Duodenal mucosa (tissue), 2 donors: ENCODE measurements around the gene ZNF316.

Experiments used
- H3K27ac ChIP-seq: one replicate; pipeline ENCODE4 v1.7.0; 2013; ENCODE audit warnings: low read depth, low read length
- H3K27me3 ChIP-seq, 2 donors: one replicate each; pipeline ENCODE4 v1.7.0; 2013; ENCODE audit warnings: low read length in 2 of 2, control low read depth in 1 of 2; ENCODE audit not compliant: insufficient read depth in 2 of 2, control insufficient read depth in 1 of 2
- H3K36me3 ChIP-seq, 2 donors: one replicate each; pipeline ENCODE4 v1.7.0; 2013; ENCODE audit warnings: low read length in 2 of 2, control low read depth in 1 of 2; ENCODE audit not compliant: insufficient read depth in 2 of 2, control insufficient read depth in 1 of 2
- H3K4me1 ChIP-seq, 2 donors: one replicate each; pipeline ENCODE4 v1.7.0; 2013; ENCODE audit warnings: low read length in 2 of 2, control low read depth in 1 of 2; ENCODE audit not compliant: insufficient read depth in 2 of 2, control insufficient read depth in 1 of 2
- H3K4me3 ChIP-seq, 2 donors: one replicate each; pipeline ENCODE4 v1.7.0; 2013; ENCODE audit warnings: low read length in 2 of 2, low read depth in 1 of 2
- H3K9ac ChIP-seq, 2 donors: one replicate each; pipeline ENCODE4 v1.7.0; 2013; ENCODE audit warnings: low read length in 2 of 2, low read depth in 1 of 2
- H3K9me3 ChIP-seq, 2 donors: one replicate each; pipeline ENCODE4 v1.7.0; 2013; ENCODE audit warnings: low read length in 2 of 2, control low read depth in 1 of 2; ENCODE audit not compliant: control insufficient read depth in 1 of 2

The ZNF316 gene

GRCh38 chr7:6637544-6638229, 569 bp downstream of the ZNF316 start:
- Histone ChIP-seq H3K4me1 (peaks cover 9 to 12% of the 10 kb centered on the region in 2 donors), H3K4me3 (peak overlapping the region; percentile 65 to 74), H3K27ac (no peak overlapping the region), H3K36me3 (peaks cover 10 to 24% of the 10 kb centered on the region in 2 donors), H3K27me3 (no peaks in the 10 kb centered on the region), H3K9me3 (no peaks in the 10 kb centered on the region), H3K9ac (peak overlapping the region; percentile 54 to 61)

GRCh38 chr7:6639032-6639431, 1.9 kb downstream of the ZNF316 start:
- Histone ChIP-seq H3K9me3 (no peaks in the 10 kb centered on the region), H3K4me1 (peaks cover 9 to 12% of the 10 kb centered on the region in 2 donors), H3K9ac (no peak overlapping the region), H3K27ac (no peak overlapping the region), H3K4me3 (no peak overlapping the region), H3K36me3 (peaks cover 16 to 37% of the 10 kb centered on the region in 2 donors), H3K27me3 (no peaks in the 10 kb centered on the region)

- Histone ChIP-seq H3K27me3 (no peaks in the 10 kb centered on the region), H3K4me1 (peaks cover 9 to 12% of the 10 kb centered on the region in 2 donors)
These were observed 2.5 kb downstream of the ZNF316 start for GRCh38 chr7:6639627-6640026.

GRCh38 chr7:6640246-6640721, 3.2 kb downstream of the ZNF316 start:
- H3K9ac ChIP-seq, result no peak overlapping the region
- peaks cover 21 to 49% of the 10 kb centered on the region in 2 donors for H3K36me3 ChIP-seq

More at GRCh38 chr7:6639627-6640026, 2.5 kb downstream of the ZNF316 start:
- no peak overlapping the region for H3K4me3 ChIP-seq
- no peak overlapping the region for H3K9ac ChIP-seq
- no peak overlapping the region for H3K27ac ChIP-seq
- no peaks in the 10 kb centered on the region for H3K9me3 ChIP-seq
- H3K36me3 ChIP-seq, result peaks cover 21 to 43% of the 10 kb centered on the region in 2 donors

DNA sequence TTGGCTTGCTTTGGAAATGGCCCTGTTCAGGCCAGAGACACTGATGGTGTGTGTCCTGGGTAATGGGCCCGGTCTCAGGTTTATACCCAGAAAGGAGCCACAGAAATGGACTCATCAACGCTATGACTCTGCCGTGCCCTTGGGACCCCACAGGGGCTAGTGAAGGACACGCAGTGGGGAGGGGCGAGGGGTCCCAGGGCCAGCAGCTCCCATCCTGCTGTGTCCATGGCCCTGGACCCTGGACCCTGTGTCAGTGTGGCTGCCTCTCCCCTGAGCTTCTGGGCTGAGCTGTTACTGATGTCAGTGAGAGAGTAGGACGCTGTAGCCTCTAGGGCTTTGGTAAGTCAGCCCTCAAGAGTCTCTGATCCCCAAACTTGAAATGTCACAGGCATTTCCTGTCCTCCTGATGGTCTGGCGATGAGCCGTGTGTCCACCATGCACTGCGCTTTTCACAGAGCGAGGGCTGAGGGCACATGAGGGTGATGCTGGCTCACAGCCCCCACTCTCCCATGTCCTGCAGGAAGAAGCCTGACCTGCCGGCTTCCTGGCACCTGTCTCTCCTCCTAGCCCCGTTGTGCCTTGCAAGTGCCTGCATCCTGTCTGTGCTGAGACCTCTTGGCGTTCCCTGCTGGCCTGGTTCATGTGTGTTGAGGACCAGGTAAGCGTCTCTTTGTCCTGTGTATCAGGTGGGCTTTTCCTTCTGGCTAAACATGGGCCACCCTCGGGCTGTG, 4.4 kb downstream of the ZNF316 start:
- H3K27ac ChIP-seq, result no peak overlapping the region
- peaks cover 21 to 55% of the 10 kb centered on the region in 2 donors for H3K36me3 ChIP-seq
- no peaks in the 10 kb centered on the region for H3K9me3 ChIP-seq
- H3K4me3 ChIP-seq, result no peak overlapping the region
- no peaks in the 10 kb centered on the region for H3K27me3 ChIP-seq
- H3K4me1 ChIP-seq, result peaks cover 9% of the 10 kb centered on the region in 2 donors
- H3K9ac ChIP-seq, result no peak overlapping the region

More at GRCh38 chr7:6640246-6640721, 3.2 kb downstream of the ZNF316 start:
- Histone ChIP-seq H3K4me3 (no peak overlapping the region), H3K27me3 (no peaks in the 10 kb centered on the region), H3K4me1 (peaks cover 9 to 12% of the 10 kb centered on the region in 2 donors), H3K27ac (no peak overlapping the region), H3K9me3 (no peaks in the 10 kb centered on the region)

- H3K36me3 ChIP-seq, result peaks cover 24 to 64% of the 10 kb centered on the region in 2 donors
- H3K27ac ChIP-seq, result no peak overlapping the region
- H3K27me3 ChIP-seq, result no peaks in the 10 kb centered on the region
These were observed 5.2 kb downstream of the ZNF316 start for GRCh38 chr7:6642239-6642839.

GRCh38 chr7:6642861-6643640, 5.9 kb downstream of the ZNF316 start:
- Histone ChIP-seq H3K27me3 (no peaks in the 10 kb centered on the region), H3K4me1 (peaks cover 7 to 8% of the 10 kb centered on the region in 2 donors), H3K27ac (no peak overlapping the region), H3K9me3 (no peaks in the 10 kb centered on the region), H3K9ac (no peak overlapping the region), H3K4me3 (no peak overlapping the region), H3K36me3 (peaks cover 26 to 67% of the 10 kb centered on the region in 2 donors)

More at GRCh38 chr7:6642239-6642839, 5.2 kb downstream of the ZNF316 start:
- Histone ChIP-seq H3K4me1 (peaks cover 7 to 9% of the 10 kb centered on the region in 2 donors), H3K9me3 (no peaks in the 10 kb centered on the region), H3K4me3 (no peak overlapping the region), H3K9ac (no peak overlapping the region)

DNA sequence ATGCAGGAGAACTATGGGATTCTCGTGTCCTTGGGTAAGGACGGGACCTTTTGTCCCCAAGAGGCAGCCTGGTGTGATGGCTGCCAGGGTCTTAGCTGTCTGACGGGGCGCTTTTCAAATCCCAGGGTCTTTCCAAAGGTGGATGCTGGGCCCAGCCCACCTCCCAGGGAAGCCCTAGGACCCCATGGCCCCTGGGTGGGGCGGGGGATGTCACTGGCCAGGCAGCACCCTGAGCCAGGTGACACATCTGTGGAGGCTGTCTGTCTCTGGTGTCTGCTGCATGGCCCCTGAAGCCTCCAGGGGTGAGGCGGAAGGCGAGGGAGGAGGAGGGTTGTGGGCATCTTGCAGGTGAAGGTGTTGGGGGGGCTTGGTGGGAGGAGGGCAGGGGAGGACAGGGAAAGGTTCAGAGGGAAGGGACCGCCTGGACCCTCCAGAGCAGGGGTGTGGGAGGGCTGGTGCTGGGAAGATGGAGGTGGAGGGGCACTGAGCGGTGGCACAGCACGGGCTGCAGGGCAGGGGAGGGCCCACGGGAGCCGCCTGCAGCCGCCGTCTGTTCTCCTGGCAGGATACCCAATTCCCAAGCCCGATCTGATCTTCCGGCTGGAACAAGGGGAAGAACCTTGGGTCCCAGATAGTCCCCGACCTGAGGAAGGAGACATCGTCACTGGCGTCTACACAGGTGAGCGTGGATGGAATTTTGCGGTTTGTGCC, 7.0 kb downstream of the ZNF316 start:
- no peak overlapping the region for H3K27ac ChIP-seq
- no peaks in the 10 kb centered on the region for H3K4me1 ChIP-seq
- no peak overlapping the region for H3K9ac ChIP-seq
- H3K36me3 ChIP-seq, result peaks cover 26 to 76% of the 10 kb centered on the region in 2 donors
- no peaks in the 10 kb centered on the region for H3K27me3 ChIP-seq
- no peaks in the 10 kb centered on the region for H3K9me3 ChIP-seq
- H3K4me3 ChIP-seq, result no peak overlapping the region

DNA sequence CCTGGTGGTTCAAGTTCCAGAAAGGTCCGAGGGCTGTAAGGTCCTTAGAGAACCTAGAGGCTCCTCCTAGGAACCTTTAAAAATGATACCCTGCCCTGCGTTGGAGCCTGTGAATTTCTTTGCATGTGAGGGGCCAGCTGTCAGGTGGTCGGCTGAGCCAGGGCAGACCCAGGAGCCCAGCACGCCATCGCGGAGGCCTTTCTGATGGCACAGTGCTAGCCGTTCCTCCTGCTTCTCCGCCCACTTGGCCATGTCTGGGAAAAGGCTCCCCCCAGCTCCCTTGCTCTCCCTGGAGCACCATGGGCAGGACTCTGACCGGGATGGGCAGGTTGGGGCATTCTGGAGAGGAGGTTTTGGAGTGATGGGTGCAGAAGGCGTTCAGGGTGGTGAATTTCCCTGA, 7.6 kb downstream of the ZNF316 start:
- H3K4me3 ChIP-seq, result no peak overlapping the region
- peaks cover 26 to 82% of the 10 kb centered on the region in 2 donors for H3K36me3 ChIP-seq
- no peaks in the 10 kb centered on the region for H3K4me1 ChIP-seq
- H3K27me3 ChIP-seq, result no peaks in the 10 kb centered on the region
- no peak overlapping the region for H3K9ac ChIP-seq
- H3K9me3 ChIP-seq, result no peaks in the 10 kb centered on the region
- no peak overlapping the region for H3K27ac ChIP-seq
